HepG2 (cell line): ENCODE data around the gene IQCE. TPM values are rescaled to one million over a fixed set of nuclear protein-coding genes. Genes with fewer than 3 reads are reported as not detected.

Experiments
- FOXM1 ChIP-seq: sonication (generic); formaldehyde crosslinking; IDR thresholded peaks from 2 replicates; pipeline ENCODE4 v1.5.0; 2020; ENCODE audit warnings: missing genetic modification reagents
- PCBP2 ChIP-seq: fragments of 200-400 bp; formaldehyde crosslinking; optimal IDR thresholded peaks from 2 replicates; pipeline ENCODE3; 2018; ENCODE audit warnings: low read length, low read depth; ENCODE audit not compliant: poor library complexity, severe bottlenecking
- SKI ChIP-seq: fragments of 450-650 bp; IDR thresholded peaks from one replicate; pipeline ENCODE4 v1.6.1; 2018; ENCODE audit warnings: mild to moderate bottlenecking; ENCODE audit not compliant: partially characterized antibody
- ZNF775 ChIP-seq: sonication (generic); formaldehyde crosslinking; IDR thresholded peaks from 2 replicates; pipeline ENCODE4 v1.4.0; 2020; ENCODE audit warnings: missing genetic modification reagents, mild to moderate bottlenecking, moderate library complexity, borderline replicate concordance
- ZSCAN31 ChIP-seq: sonication (generic); formaldehyde crosslinking; IDR thresholded peaks from 2 replicates; pipeline ENCODE4 v1.5.0; 2020; ENCODE audit warnings: low read depth, mild to moderate bottlenecking, missing genetic modification reagents
- polyA plus RNA-seq, 8 experiments: library from polyadenylated mRNA; depleted of rRNA in 3 of 8; stranded (reverse) in 7 of 8; unstranded in 1 of 8; fragments of >200 nt; fragmentation: Illumina TruSeq in 4 of 8; extraction: Trizol in 4 of 8; gene quantifications; 2 replicates each; pipeline versions ENCODE4 v1.2.1 to v1.2.3, GENCODE V29; 2011 to 2016; ENCODE audit warnings: low read depth in 4 of 8, missing spikeins in 1 of 8, mixed read lengths in 1 of 8; ENCODE audit not compliant: insufficient read depth in 1 of 8
- total RNA-seq, 5 experiments: library from RNA; depleted of rRNA; stranded (reverse); fragments of >200 nt; fragmentation: Illumina TruSeq; extraction: Trizol; gene quantifications; 2 replicates each; pipeline ENCODE4 v1.2.3, GENCODE V29; 2016; ENCODE audit warnings: low read depth in 1 of 5
- TF ChIP-seq, protein P1 (sequence below): sonication (generic); formaldehyde crosslinking; IDR thresholded peaks from 2 replicates; pipeline ENCODE4 v1.5.1; 2020; ENCODE audit warnings: mild to moderate bottlenecking, missing genetic modification reagents, moderate library complexity
- TF ChIP-seq, protein P2 (sequence below): sonication (generic); formaldehyde crosslinking; IDR thresholded peaks from one replicate; pipeline ENCODE4 v1.5.1; 2020; ENCODE audit warnings: mild to moderate bottlenecking, missing genetic modification reagents; ENCODE audit errors: not compliant biosample characterization
- TF ChIP-seq, protein P3 (sequence below): sonication (generic); formaldehyde crosslinking; conservative IDR thresholded peaks from 2 replicates; pipeline ENCODE4 v1.8.0; 2022; ENCODE audit warnings: missing genetic modification reagents
- TF ChIP-seq, protein P4 (sequence below): fragments of 450-650 bp; IDR thresholded peaks from 2 replicates; pipeline ENCODE4 v1.6.1; 2017; ENCODE audit warnings: mild to moderate bottlenecking

IQCE gene
- total and polyA plus RNA-seq, 2 of the 13 experiments (the other 11 are each of a cell fraction or from before 2014, with no cell fraction given): 1.5 to 2.5 TPM

DNA sequence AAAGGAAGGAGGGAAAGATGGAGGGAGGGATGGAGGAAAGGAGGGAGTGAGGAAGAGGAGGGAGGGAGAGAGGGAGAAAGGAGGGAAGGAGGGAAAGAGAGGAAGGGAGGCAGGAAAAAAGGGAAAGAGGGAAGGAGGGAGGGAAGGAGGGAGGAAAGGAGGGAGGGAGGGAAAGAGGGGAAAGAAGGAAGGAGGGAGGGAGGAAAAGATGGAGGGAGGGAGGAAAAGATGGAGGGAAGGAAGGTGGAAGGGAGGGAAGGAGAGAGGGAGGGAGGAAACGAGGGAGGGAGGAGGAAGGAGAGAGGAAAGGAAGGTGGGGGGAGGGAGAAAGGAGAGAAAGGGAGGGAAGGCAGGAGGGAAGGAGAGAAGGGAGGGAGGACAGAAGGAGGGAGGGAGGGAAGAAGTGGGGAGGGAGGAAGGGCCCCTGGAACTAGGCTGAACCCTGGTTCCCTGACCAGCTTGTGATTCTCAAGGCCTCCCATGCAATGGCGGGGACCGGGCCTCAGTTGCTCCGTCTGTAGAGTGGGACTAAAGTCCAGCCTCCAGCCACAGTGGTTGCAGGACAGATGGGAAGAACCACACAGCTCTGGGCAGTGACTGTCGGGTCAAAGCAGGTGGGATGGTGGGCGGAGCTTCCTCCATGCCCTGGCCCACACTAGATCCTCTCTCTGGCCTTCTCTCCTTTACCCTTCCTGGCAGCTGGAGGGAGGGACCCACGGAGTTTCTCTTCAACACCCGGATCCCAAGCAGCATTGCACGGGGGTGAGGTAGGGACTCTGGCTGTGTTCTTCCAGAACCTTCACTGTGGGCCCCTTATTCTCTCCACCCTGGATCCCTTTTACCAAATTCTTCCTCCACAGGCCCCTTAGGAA is 68.7 kb downstream of the IQCE start (continued):
- TF ChIP-seq, protein P1, sequence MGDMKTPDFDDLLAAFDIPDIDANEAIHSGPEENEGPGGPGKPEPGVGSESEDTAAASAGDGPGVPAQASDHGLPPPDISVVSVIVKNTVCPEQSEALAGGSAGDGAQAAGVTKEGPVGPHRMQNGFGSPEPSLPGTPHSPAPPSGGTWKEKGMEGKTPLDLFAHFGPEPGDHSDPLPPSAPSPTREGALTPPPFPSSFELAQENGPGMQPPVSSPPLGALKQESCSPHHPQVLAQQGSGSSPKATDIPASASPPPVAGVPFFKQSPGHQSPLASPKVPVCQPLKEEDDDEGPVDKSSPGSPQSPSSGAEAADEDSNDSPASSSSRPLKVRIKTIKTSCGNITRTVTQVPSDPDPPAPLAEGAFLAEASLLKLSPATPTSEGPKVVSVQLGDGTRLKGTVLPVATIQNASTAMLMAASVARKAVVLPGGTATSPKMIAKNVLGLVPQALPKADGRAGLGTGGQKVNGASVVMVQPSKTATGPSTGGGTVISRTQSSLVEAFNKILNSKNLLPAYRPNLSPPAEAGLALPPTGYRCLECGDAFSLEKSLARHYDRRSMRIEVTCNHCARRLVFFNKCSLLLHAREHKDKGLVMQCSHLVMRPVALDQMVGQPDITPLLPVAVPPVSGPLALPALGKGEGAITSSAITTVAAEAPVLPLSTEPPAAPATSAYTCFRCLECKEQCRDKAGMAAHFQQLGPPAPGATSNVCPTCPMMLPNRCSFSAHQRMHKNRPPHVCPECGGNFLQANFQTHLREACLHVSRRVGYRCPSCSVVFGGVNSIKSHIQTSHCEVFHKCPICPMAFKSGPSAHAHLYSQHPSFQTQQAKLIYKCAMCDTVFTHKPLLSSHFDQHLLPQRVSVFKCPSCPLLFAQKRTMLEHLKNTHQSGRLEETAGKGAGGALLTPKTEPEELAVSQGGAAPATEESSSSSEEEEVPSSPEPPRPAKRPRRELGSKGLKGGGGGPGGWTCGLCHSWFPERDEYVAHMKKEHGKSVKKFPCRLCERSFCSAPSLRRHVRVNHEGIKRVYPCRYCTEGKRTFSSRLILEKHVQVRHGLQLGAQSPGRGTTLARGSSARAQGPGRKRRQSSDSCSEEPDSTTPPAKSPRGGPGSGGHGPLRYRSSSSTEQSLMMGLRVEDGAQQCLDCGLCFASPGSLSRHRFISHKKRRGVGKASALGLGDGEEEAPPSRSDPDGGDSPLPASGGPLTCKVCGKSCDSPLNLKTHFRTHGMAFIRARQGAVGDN (CRISPR knock-in tag): peak; percentile 46; the same call in 1 of the 2 replicates
- peak; percentile 98 for TF ChIP-seq PCBP2
- TF ChIP-seq, protein P2, sequence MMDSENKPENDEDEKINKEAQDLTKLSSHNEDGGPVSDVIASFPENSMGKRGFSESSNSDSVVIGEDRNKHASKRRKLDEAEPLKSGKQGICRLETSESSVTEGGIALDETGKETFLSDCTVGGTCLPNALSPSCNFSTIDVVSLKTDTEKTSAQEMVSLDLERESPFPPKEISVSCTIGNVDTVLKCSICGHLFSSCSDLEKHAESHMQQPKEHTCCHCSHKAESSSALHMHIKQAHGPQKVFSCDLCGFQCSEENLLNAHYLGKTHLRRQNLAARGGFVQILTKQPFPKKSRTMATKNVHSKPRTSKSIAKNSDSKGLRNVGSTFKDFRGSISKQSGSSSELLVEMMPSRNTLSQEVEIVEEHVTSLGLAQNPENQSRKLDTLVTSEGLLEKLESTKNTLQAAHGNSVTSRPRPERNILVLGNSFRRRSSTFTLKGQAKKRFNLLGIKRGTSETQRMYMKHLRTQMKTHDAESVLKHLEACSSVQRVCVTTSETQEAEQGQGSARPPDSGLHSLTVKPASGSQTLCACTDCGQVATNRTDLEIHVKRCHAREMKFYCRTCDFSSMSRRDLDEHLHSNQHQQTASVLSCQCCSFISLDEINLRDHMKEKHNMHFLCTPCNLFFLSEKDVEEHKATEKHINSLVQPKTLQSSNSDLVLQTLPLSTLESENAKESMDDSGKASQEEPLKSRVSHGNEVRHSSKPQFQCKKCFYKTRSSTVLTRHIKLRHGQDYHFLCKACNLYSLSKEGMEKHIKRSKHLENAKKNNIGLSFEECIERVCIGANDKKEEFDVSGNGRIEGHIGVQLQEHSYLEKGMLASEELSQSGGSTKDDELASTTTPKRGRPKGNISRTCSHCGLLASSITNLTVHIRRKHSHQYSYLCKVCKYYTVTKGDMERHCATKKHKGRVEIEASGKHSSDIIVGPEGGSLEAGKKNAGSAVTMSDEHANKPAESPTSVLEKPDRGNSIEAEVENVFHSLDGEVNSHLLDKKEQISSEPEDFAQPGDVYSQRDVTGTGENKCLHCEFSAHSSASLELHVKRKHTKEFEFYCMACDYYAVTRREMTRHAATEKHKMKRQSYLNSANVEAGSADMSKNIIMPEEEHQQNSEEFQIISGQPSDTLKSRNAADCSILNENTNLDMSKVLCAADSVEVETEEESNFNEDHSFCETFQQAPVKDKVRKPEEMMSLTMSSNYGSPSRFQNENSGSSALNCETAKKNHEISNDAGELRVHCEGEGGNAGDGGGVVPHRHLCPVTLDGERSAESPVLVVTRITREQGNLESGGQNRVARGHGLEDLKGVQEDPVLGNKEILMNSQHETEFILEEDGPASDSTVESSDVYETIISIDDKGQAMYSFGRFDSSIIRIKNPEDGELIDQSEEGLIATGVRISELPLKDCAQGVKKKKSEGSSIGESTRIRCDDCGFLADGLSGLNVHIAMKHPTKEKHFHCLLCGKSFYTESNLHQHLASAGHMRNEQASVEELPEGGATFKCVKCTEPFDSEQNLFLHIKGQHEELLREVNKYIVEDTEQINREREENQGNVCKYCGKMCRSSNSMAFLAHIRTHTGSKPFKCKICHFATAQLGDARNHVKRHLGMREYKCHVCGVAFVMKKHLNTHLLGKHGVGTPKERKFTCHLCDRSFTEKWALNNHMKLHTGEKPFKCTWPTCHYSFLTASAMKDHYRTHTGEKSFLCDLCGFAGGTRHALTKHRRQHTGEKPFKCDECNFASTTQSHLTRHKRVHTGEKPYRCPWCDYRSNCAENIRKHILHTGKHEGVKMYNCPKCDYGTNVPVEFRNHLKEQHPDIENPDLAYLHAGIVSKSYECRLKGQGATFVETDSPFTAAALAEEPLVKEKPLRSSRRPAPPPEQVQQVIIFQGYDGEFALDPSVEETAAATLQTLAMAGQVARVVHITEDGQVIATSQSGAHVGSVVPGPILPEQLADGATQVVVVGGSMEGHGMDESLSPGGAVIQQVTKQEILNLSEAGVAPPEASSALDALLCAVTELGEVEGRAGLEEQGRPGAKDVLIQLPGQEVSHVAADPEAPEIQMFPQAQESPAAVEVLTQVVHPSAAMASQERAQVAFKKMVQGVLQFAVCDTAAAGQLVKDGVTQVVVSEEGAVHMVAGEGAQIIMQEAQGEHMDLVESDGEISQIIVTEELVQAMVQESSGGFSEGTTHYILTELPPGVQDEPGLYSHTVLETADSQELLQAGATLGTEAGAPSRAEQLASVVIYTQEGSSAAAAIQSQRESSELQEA (CRISPR knock-in tag): no peak
- peak; percentile 49; the same call in 1 of the 2 replicates for TF ChIP-seq ZNF775 (CRISPR knock-in tag)
- no peak for TF ChIP-seq SKI
- no peak for TF ChIP-seq ZSCAN31 (CRISPR knock-in tag)
- TF ChIP-seq, protein P3, sequence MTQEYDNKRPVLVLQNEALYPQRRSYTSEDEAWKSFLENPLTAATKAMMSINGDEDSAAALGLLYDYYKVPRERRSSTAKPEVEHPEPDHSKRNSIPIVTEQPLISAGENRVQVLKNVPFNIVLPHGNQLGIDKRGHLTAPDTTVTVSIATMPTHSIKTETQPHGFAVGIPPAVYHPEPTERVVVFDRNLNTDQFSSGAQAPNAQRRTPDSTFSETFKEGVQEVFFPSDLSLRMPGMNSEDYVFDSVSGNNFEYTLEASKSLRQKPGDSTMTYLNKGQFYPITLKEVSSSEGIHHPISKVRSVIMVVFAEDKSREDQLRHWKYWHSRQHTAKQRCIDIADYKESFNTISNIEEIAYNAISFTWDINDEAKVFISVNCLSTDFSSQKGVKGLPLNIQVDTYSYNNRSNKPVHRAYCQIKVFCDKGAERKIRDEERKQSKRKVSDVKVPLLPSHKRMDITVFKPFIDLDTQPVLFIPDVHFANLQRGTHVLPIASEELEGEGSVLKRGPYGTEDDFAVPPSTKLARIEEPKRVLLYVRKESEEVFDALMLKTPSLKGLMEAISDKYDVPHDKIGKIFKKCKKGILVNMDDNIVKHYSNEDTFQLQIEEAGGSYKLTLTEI: no peak
- TF ChIP-seq, protein P4, sequence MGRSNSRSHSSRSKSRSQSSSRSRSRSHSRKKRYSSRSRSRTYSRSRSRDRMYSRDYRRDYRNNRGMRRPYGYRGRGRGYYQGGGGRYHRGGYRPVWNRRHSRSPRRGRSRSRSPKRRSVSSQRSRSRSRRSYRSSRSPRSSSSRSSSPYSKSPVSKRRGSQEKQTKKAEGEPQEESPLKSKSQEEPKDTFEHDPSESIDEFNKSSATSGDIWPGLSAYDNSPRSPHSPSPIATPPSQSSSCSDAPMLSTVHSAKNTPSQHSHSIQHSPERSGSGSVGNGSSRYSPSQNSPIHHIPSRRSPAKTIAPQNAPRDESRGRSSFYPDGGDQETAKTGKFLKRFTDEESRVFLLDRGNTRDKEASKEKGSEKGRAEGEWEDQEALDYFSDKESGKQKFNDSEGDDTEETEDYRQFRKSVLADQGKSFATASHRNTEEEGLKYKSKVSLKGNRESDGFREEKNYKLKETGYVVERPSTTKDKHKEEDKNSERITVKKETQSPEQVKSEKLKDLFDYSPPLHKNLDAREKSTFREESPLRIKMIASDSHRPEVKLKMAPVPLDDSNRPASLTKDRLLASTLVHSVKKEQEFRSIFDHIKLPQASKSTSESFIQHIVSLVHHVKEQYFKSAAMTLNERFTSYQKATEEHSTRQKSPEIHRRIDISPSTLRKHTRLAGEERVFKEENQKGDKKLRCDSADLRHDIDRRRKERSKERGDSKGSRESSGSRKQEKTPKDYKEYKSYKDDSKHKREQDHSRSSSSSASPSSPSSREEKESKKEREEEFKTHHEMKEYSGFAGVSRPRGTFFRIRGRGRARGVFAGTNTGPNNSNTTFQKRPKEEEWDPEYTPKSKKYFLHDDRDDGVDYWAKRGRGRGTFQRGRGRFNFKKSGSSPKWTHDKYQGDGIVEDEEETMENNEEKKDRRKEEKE: no peak
- no peak for TF ChIP-seq FOXM1 (CRISPR knock-in tag)
